ENCODE data around the gene MPV17. TPM values are rescaled to one million over a fixed set of nuclear protein-coding genes. Genes with fewer than 3 reads are reported as not detected.
A peak's percentile ranks its signal among the peaks of the same experiment; 100 is the strongest.

Gene MPV17
- total and polyA plus RNA-seq, 10 donors: 58.0 to 101 (median 80.3) TPM

- H3K27me3 ChIP-seq (replicated peaks in 1 of 7): peaks cover 3 to 100% (median 55%) of the 10 kb centered on the region in 7 donors
- TF ChIP-seq CTCF (IDR thresholded peaks at IDR 0.05 in 8 of 11, conservative IDR thresholded peaks at IDR 0.05 in 3 of 11) (no peak), POLR2AphosphoS5 (IDR thresholded peaks at IDR 0.05) (peak in 2 of 3 donors; percentile 6 to 42), POLR2A (IDR thresholded peaks at IDR 0.05) (no peak)
- peak; percentile 84 for DNase-seq
- intact Hi-C loops (cut with DNase I; ENCODE audit: low total_unique reads): no loop called here
- H3K36me3 ChIP-seq: no peaks in the 10 kb centered on the region
- H3K9me3 ChIP-seq: no peaks in the 10 kb centered on the region
- 1 to 2% (median 1%) methylated on average over 60 to 96 of the region's 96 CpGs for WGBS, 5 donors
- H3K27ac ChIP-seq: no peak within 1 kb of the TSS
- H3K4me1 ChIP-seq: peaks cover 28 to 43% (median 40%) of the 10 kb centered on the region in 6 donors
- H3K4me3 ChIP-seq: peak within 1 kb of the TSS; percentile 45 to 83 (median 59)
Observed at GRCh38 chr2:27262379-27263286, 60.3 kb downstream of the MPV17 start, which contains the start of gene SLC30A3. Gene SLC30A3, minus strand, starts transcription at chr2:27263047. Its CDS starts 141 bp downstream, at chr2:27262906.

- peak overlapping the region in 7 of 8 donors; percentile 45 to 83 (median 63) for H3K4me3 ChIP-seq
- no peak overlapping the region for H3K27ac ChIP-seq
Observed at GRCh38 chr2:27261926-27262298, 61.0 kb downstream of the MPV17 start.

GRCh38 chr2:27261241-27261925 is 61.5 kb downstream of the MPV17 start:
- Histone ChIP-seq H3K9me3 (no peaks in the 10 kb centered on the region), H3K27me3 (replicated peaks in 1 of 7) (peaks cover 3 to 100% (median 55%) of the 10 kb centered on the region in 7 donors), H3K4me1 (peaks cover 28 to 43% (median 40%) of the 10 kb centered on the region in 6 donors), H3K27ac (no peak overlapping the region), H3K36me3 (no peaks in the 10 kb centered on the region), H3K4me3 (peak overlapping the region in 2 of 8 donors; percentile 55 to 83)
- TF ChIP-seq POLR2A (IDR thresholded peaks at IDR 0.05): no peak
- no peak for TF ChIP-seq CTCF (IDR thresholded peaks at IDR 0.05 in 8 of 11, conservative IDR thresholded peaks at IDR 0.05 in 3 of 11)
- no peak for TF ChIP-seq POLR2AphosphoS5 (IDR thresholded peaks at IDR 0.05)
- intact Hi-C loops (cut with DNase I; ENCODE audit: low total_unique reads): no loop called here
- no peak for DNase-seq
- WGBS, 5 donors: 51 to 63% (median 56%) methylated on average over 11 of the region's 11 CpGs

More at GRCh38 chr2:27261926-27262298, 61.0 kb downstream of the MPV17 start:
- intact Hi-C loops (cut with DNase I; ENCODE audit: low total_unique reads): no loop called here
- Histone ChIP-seq H3K9me3 (no peaks in the 10 kb centered on the region), H3K4me1 (peaks cover 28 to 43% (median 40%) of the 10 kb centered on the region in 6 donors), H3K27me3 (replicated peaks in 1 of 7) (peaks cover 3 to 100% (median 55%) of the 10 kb centered on the region in 7 donors), H3K36me3 (no peaks in the 10 kb centered on the region)
- DNase-seq: no peak
- WGBS, 5 donors: 3 to 8% (median 4%) methylated on average over 13 to 40 of the region's 40 CpGs
- TF ChIP-seq POLR2A (IDR thresholded peaks at IDR 0.05) (no peak), POLR2AphosphoS5 (IDR thresholded peaks at IDR 0.05) (no peak), CTCF (IDR thresholded peaks at IDR 0.05 in 8 of 11, conservative IDR thresholded peaks at IDR 0.05 in 3 of 11) (no peak)

Other genes starting within 250 kb of the MPV17 start
- 100 to 1,000 TPM in 6 of 7 donors, 10 to 100 TPM in 1; 62.5 to 152 (median 112) TPM for gene EMILIN1, start 244.5 kb downstream of the MPV17 start, total RNA-seq
- gene EMILIN1, start 244.5 kb downstream of the MPV17 start, polyA plus RNA-seq: 10 to 100 TPM; 18.3 to 71.4 (median 40.7) TPM
- 1 to 10 TPM; 3.3 to 8.3 (median 3.6) TPM for gene KHK, start 236.3 kb downstream of the MPV17 start, total RNA-seq
- 1 to 10 TPM; 3.3 to 6.4 (median 4.4) TPM for gene KHK, start 236.3 kb downstream of the MPV17 start, polyA plus RNA-seq
- gene CGREF1, start 204.0 kb downstream of the MPV17 start, total RNA-seq: under 1 TPM in 4 of 7 donors, not detected in 3; 0.27 to 0.82 (median 0.47) TPM
- under 1 TPM; 0.17 to 0.61 (median 0.42) TPM for gene CGREF1, start 204.0 kb downstream of the MPV17 start, polyA plus RNA-seq
- 1 to 10 TPM in 1 of 7 donors, under 1 TPM in 5, not detected in 1; 0.38 to 1.6 (median 0.58) TPM for gene ABHD1, start 199.3 kb downstream of the MPV17 start, total RNA-seq
- gene ABHD1, start 199.3 kb downstream of the MPV17 start, polyA plus RNA-seq: under 1 TPM; 0.42 to 0.80 (median 0.71) TPM
- gene PREB, start 188.5 kb downstream of the MPV17 start, total RNA-seq: 10 to 100 TPM; 43.9 to 75.0 (median 50.2) TPM
- gene PREB, start 188.5 kb downstream of the MPV17 start, polyA plus RNA-seq: 10 to 100 TPM; 42.8 to 56.0 (median 44.3) TPM
- not detected for gene PRR30, start 183.7 kb downstream of the MPV17 start, total RNA-seq
- not detected for gene PRR30, start 183.7 kb downstream of the MPV17 start, polyA plus RNA-seq
- gene TCF23, start 174.1 kb downstream of the MPV17 start, total RNA-seq: 10 to 100 TPM in 1 of 7 donors, 1 to 10 TPM in 6; 1.8 to 14.8 (median 3.2) TPM
- gene TCF23, start 174.1 kb downstream of the MPV17 start, polyA plus RNA-seq: under 1 TPM; 0.27 to 0.93 (median 0.30) TPM
- 100 to 1,000 TPM in 3 of 7 donors, 10 to 100 TPM in 4; 59.2 to 300 (median 92.8) TPM for gene ATRAID, start 111.1 kb downstream of the MPV17 start, total RNA-seq
- 100 to 1,000 TPM in 2 of 3 donors, 10 to 100 TPM in 1; 85.1 to 131 (median 116) TPM for gene ATRAID, start 111.1 kb downstream of the MPV17 start, polyA plus RNA-seq
- 10 to 100 TPM; 19.4 to 33.3 (median 23.2) TPM for gene SLC5A6, start 110.8 kb downstream of the MPV17 start, total RNA-seq
- gene SLC5A6, start 110.8 kb downstream of the MPV17 start, polyA plus RNA-seq: 10 to 100 TPM; 11.9 to 15.4 (median 15.3) TPM
- 10 to 100 TPM; 20.9 to 38.8 (median 30.3) TPM for gene CAD, start 105.7 kb downstream of the MPV17 start, total RNA-seq
- gene CAD, start 105.7 kb downstream of the MPV17 start, polyA plus RNA-seq: 10 to 100 TPM; 10.9 to 18.3 (median 14.2) TPM
- under 1 TPM in 2 of 7 donors, not detected in 5; 0.32 to 0.34 TPM for gene SLC30A3, start 60.0 kb downstream of the MPV17 start, total RNA-seq
- under 1 TPM; 0.05 to 0.16 (median 0.07) TPM for gene SLC30A3, start 60.0 kb downstream of the MPV17 start, polyA plus RNA-seq
- not detected for gene DNAJC5G, start 47.7 kb downstream of the MPV17 start, total RNA-seq
- not detected for gene DNAJC5G, start 47.7 kb downstream of the MPV17 start, polyA plus RNA-seq
- 1 to 10 TPM in 1 of 7 donors, under 1 TPM in 5, not detected in 1; 0.23 to 3.1 (median 0.48) TPM for gene TRIM54, start 40.7 kb downstream of the MPV17 start, total RNA-seq
- under 1 TPM; 0.22 to 0.77 (median 0.49) TPM for gene TRIM54, start 40.7 kb downstream of the MPV17 start, polyA plus RNA-seq
- 1 to 10 TPM; 1.9 to 3.9 (median 2.4) TPM for gene UCN, start 14.7 kb downstream of the MPV17 start, total RNA-seq
- 1 to 10 TPM; 2.5 to 4.4 (median 3.4) TPM for gene UCN, start 14.7 kb downstream of the MPV17 start, polyA plus RNA-seq
- gene GTF3C2, start 33.7 kb upstream of the MPV17 start, total RNA-seq: 10 to 100 TPM; 56.8 to 73.8 (median 61.9) TPM
- 10 to 100 TPM; 27.5 to 39.1 (median 37.1) TPM for gene GTF3C2, start 33.7 kb upstream of the MPV17 start, polyA plus RNA-seq
- gene EIF2B4, start 47.2 kb upstream of the MPV17 start, total RNA-seq: 10 to 100 TPM; 26.5 to 33.9 (median 30.3) TPM
- 10 to 100 TPM; 33.4 to 58.1 (median 48.5) TPM for gene EIF2B4, start 47.2 kb upstream of the MPV17 start, polyA plus RNA-seq
- gene SNX17, start 47.5 kb upstream of the MPV17 start, total RNA-seq: 100 to 1,000 TPM; 102 to 140 (median 118) TPM
- 100 to 1,000 TPM in 1 of 3 donors, 10 to 100 TPM in 2; 84.9 to 128 (median 86.5) TPM for gene SNX17, start 47.5 kb upstream of the MPV17 start, polyA plus RNA-seq
- gene ZNF513, start 57.6 kb upstream of the MPV17 start, total RNA-seq: 10 to 100 TPM; 13.6 to 20.2 (median 17.7) TPM
- 10 to 100 TPM; 14.2 to 29.0 (median 26.7) TPM for gene ZNF513, start 57.6 kb upstream of the MPV17 start, polyA plus RNA-seq
- 10 to 100 TPM; 44.9 to 59.3 (median 49.9) TPM for gene PPM1G, start 86.5 kb upstream of the MPV17 start, total RNA-seq
- gene PPM1G, start 86.5 kb upstream of the MPV17 start, polyA plus RNA-seq: 10 to 100 TPM; 36.0 to 51.2 (median 45.0) TPM
- 10 to 100 TPM; 57.8 to 82.0 (median 68.2) TPM for gene NRBP1, start 105.5 kb upstream of the MPV17 start, total RNA-seq
- gene NRBP1, start 105.5 kb upstream of the MPV17 start, polyA plus RNA-seq: 10 to 100 TPM; 41.8 to 52.9 (median 42.5) TPM
- gene KRTCAP3, start 119.3 kb upstream of the MPV17 start, total RNA-seq: 1 to 10 TPM in 6 of 7 donors, not detected in 1; 2.2 to 5.4 (median 3.3) TPM
- 1 to 10 TPM; 2.5 to 5.7 (median 4.5) TPM for gene KRTCAP3, start 119.3 kb upstream of the MPV17 start, polyA plus RNA-seq
- gene IFT172, start 166.6 kb upstream of the MPV17 start, total RNA-seq: 10 to 100 TPM; 25.1 to 44.3 (median 34.5) TPM
- 10 to 100 TPM; 14.4 to 48.4 (median 36.1) TPM for gene IFT172, start 166.6 kb upstream of the MPV17 start, polyA plus RNA-seq
- 10 to 100 TPM in 2 of 7 donors, 1 to 10 TPM in 5; 2.6 to 10.9 (median 8.1) TPM for gene FNDC4, start 172.1 kb upstream of the MPV17 start, total RNA-seq
- 1 to 10 TPM; 3.3 to 7.9 (median 4.2) TPM for gene FNDC4, start 172.1 kb upstream of the MPV17 start, polyA plus RNA-seq
- gene GCKR, start 173.7 kb upstream of the MPV17 start, total RNA-seq: 1 to 10 TPM in 6 of 7 donors, under 1 TPM in 1; 0.33 to 6.7 (median 3.3) TPM
- gene GCKR, start 173.7 kb upstream of the MPV17 start, polyA plus RNA-seq: 1 to 10 TPM in 2 of 3 donors, under 1 TPM in 1; 0.59 to 3.4 (median 3.3) TPM

Measured in spleen (tissue), 11 donors.